ENCODE data around the gene FAM217B.
A peak's percentile ranks its signal among the peaks of the same experiment; 100 is the strongest.
"Not testable (repeated sequence)": the region's sequence is repeated elsewhere in the genome, so short reads cannot be mapped to it uniquely, and the experiment has no call there.

Gene FAM217B

GRCh38 chr20:59939052-59939878, 924 bp upstream of the FAM217B start:
- peak; percentile 22 for DNase-seq (ENCODE audit: low read depth)

DNA sequence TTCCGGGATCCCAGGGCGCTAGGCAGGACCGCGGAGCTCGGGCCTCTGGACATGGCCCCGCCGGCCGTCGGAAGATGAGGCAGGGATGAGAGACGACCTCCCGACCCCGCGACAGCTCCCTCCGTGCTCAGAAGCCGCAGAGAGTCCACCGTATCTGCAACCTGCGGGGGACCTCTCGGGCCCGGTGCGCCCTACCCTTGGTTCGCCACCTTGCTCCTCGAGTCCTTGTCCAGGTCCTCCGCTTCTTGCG, 385 bp upstream of the FAM217B start:
- DNase-seq (ENCODE audit: low read depth), result no peak

DNA sequence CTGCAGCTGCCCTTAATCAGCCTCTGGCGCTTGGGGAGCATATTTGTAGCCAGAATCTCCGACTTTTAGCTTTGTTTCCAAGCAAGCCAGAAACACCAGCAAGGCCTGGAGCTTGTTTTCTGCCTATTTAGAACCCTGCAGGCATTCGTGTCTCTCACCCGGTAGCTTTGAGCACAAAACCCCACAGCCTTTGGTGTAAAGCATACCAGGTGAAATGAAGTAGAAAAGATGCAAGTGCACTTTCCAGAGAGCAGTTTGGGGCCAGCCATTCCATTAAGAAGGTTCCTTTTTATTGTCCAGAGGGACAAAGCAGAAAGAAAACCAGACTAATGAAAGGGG, 736 bp downstream of the FAM217B start:
- DNase-seq (ENCODE audit: low read depth), result no peak

GRCh38 chr20:59942245-59942644, 2.1 kb downstream of the FAM217B start:
- no peak for DNase-seq (ENCODE audit: low read depth)

GRCh38 chr20:59944726-59945125, 4.5 kb downstream of the FAM217B start:
- DNase-seq (ENCODE audit: low read depth), result no peak

GRCh38 chr20:59945175-59945574, 5.0 kb downstream of the FAM217B start:
- DNase-seq (ENCODE audit: low read depth), result no peak

- no peak for DNase-seq (ENCODE audit: low read depth)
Observed at GRCh38 chr20:59945731-59946130, 5.5 kb downstream of the FAM217B start.

DNA sequence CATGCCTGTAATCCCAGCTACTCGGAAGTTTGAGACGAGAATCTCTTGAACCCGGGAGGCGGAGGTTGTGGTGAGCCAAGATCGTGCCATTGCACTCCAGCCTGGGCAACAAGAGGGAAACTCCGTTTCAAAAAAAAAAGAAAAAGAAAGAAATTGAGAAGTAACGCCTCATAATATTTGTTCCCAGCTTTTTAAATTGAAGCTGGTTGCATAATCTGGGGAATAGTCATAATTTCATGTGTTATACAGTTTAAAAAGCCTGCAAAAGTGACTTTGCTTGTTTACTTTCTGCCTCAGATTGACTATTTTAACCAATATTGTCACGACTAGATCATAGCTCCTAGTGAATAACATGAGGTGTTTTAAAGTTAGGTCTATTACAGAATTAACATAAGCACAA, 7.2 kb downstream of the FAM217B start:
- no peak for DNase-seq (ENCODE audit: low read depth)

DNA sequence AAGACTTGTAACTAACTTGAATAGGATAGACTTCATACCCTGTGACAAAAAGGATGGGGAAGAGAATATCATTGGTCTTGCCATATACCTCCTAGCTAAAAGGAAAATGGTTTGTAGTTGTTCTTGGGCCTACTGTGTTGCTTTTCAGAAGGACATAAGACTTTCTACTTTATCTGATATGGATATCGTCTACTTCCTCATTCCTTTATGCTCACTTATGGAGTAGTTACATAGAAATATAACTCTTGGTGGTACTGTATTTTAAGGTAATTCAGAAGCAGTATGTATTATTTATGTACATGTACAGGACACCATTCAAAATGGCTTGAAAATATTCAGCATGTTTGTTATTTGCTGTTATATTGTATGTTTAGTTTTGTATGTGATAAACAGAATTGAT, 8.0 kb downstream of the FAM217B start:
- DNase-seq (ENCODE audit: low read depth), result no peak

GRCh38 chr20:59948828-59949720, 8.9 kb downstream of the FAM217B start:
- DNase-seq (ENCODE audit: low read depth), result peak; percentile 60

DNA sequence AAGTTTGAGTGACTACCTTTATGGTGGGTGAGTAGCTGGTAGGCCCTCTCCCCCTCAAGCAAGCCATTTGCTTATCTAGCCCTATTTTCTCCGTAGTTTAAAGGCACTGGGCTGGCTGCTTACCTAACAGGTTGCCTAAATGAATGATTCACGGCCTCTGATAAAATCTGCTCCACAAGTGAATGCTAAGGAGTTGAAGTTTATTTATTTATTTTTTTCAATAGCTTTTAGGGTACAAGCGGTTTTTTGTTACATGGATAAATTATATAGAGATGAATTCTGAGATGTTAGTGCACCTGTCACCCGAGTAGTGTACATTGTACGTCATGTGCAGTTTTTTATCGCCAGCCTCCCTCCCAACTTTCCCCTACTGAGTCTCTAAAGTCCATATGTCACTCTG, 9.7 kb downstream of the FAM217B start:
- DNase-seq (ENCODE audit: low read depth), result no peak

DNA sequence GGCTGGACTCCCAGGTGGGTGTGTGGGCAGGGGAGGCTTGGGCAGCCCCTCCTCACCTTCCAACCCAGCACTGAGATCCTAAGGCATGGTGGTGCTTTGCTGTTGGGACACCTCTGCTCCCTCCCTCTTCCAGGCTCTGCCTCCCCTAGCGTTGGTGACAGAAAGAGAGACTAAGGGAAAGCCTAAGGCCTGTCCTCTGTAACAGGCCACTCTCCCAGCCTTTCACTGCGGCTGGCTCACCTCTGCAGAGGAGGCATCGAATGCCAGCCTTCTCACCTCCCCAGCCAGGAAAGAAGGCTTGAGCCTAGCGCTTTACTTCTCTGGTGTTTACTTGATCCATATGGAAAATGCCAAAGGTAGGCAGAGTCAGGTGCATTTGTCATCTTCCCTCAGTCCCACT, 14.5 kb downstream of the FAM217B start:
- no peak for DNase-seq (ENCODE audit: low read depth)

GRCh38 chr20:59955131-59955796, 15.1 kb downstream of the FAM217B start:
- no peak for DNase-seq (ENCODE audit: low read depth)

GRCh38 chr20:59957568-59957967, 17.4 kb downstream of the FAM217B start:
- not testable (repeated sequence) for DNase-seq (ENCODE audit: low read depth)

DNA sequence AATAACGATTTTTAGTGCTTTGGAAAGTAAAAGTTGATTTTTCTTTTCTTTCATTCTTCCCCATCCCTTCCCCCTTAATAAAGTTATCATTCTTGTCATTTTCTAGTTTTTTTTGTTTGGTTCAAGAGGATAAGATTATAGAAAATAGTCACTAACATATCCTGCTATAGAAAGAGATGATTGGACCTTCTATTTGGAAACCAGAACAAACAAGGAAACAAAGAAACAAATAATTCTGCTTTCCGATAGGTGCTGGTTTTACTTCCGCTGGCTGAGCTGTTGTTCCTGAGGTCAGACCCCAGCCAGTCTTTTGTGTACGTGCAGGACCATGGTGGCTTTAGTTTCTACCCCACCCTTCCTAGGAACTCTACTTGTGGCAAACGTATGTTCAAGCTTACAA, 17.9 kb downstream of the FAM217B start, which contains the start of gene CDH26:
Gene CDH26, plus strand, starts transcription at position 301 of the 400 bp plus-strand sequence. CDS start 304 bp downstream, outside the sequence.
- no peak for DNase-seq (ENCODE audit: low read depth)

- DNase-seq (ENCODE audit: low read depth), result no peak
Observed at GRCh38 chr20:59958626-59959025, 18.4 kb downstream of the FAM217B start.

- DNase-seq (ENCODE audit: low read depth), result no peak
Observed at GRCh38 chr20:59961423-59961822, 21.2 kb downstream of the FAM217B start.

GRCh38 chr20:59962155-59962554, 22.0 kb downstream of the FAM217B start:
- no peak for DNase-seq (ENCODE audit: low read depth)

DNA sequence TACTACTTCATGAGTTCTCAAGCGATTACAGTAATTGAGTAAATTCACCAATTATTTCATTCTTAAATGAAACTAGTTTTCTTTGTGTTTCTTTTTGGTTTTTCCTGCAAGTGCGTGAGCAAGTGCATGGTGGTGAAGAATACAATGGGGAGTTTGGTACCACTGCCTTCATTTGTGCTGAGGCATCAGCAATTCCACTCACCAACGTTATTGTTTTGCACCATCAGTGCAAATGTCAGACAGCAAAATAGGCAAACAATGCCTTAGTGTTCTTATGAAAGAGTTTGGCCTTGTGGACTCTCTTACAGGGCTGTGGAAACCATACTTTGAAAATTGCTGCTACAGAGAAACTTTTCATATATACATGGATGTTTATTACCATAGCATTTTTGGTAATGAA, 26.2 kb downstream of the FAM217B start:
- DNase-seq (ENCODE audit: low read depth), result no peak

GRCh38 chr20:59971428-59971827, 31.2 kb downstream of the FAM217B start:
- DNase-seq (ENCODE audit: low read depth), result no peak

GRCh38 chr20:59972037-59972801, 32.0 kb downstream of the FAM217B start:
- DNase-seq (ENCODE audit: low read depth), result no peak

DNA sequence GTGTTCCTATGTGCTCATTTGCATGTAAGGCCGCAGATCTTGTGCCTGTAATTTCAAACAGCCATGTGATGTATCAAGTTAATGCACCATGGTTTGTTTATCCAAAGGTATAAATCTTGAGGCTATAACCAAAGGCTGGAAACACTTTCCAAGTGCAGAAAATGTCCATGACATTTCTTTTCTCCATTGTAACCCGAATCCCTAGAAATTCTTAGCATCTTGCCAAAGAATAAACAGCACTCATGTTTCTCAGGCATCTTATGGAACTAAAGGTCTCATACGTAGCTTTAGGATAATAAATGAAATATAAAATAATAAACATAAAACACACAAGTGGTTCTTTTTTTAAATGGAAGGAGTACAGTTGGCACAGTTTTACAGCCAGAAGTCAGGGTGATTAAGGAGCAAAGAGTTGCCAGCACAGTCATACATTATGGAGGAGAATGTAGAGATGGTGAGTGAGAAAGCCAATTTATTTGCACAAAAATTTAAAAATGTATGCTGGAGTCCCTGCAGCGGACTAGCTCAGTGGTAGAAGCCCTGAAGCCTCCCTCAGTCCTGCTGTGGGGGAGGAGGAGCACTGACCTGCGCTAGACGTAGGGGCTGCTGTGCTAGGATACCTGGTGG, 36.1 kb downstream of the FAM217B start:
- DNase-seq (ENCODE audit: low read depth), result no peak
